Spleen (tissue), 7 donors: Measurements from ENCODE around the gene ABCC3.

Experiments
- CTCF ChIP-seq, 11 experiments: fragments of 200-600 bp in 7 of 11; fragments of 450-650 bp in 4 of 11; sonication (generic) in 4 of 11; IDR thresholded peaks in 8 of 11; conservative IDR thresholded peaks in 3 of 11; 1 replicate in 7 of 11; 2 replicates in 4 of 11; pipeline versions ENCODE4 v1.4.0 to v1.8.0; 2016 to 2021; ENCODE audit warnings: antibody characterized with exemption in 11 of 11, inconsistent platforms in 4 of 11, mild to moderate bottlenecking in 1 of 11
- POLR2A ChIP-seq, 3 donors: fragments of 450-650 bp; IDR thresholded peaks; one replicate each; pipeline ENCODE4 v1.5.1; 2017; ENCODE audit warnings: antibody characterized with exemption in 3 of 3, mild to moderate bottlenecking in 1 of 3
- donor health status: DM: no; HTN: no; CAD: no; lungs with moderate emphysema.
- donor health status: DM: no; HTN: no; CAD: no.
- donor health status: DM: no; HTN: no; CAD: no.

- TF ChIP-seq CTCF (IDR thresholded peaks at IDR 0.05 in 8 of 11, conservative IDR thresholded peaks at IDR 0.05 in 3 of 11) (no peak), POLR2A (IDR thresholded peaks at IDR 0.05) (no peak)
Measured at GRCh38 chr17:50661795-50662391, 27.2 kb downstream of the ABCC3 start.
